Fibroblast of peridontal ligament (primary cell): ENCODE data around the gene ABHD8.
"Not testable (repeated sequence)": the region's sequence is repeated elsewhere in the genome, so short reads cannot be mapped to it uniquely, and the experiment has no call there.

Experiments used
- DNase-seq: peaks from one replicate; pipeline ENCODE4 v3.0.0-alpha.2; 2010; ENCODE audit errors: extremely low read depth

The ABHD8 gene

DNA sequence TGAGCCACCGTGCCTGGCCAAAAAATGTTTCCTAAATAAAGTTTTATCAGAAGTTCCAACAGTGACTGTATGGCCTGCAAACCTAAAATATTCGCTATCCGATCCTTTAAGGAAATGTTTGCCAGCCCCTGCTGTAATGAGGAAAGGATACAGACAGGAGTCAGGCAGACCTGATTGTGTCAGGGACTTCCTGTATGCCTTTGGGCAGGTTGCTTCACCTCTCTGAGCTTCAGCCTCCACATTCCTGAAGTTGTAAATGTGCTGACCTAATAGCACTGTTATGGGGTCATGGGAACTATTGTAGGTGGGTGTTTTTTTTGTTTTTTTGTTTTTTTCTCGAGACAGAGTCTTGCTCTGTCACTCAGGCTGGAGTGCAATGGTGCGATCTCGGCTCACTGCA lies 6.2 kb downstream of the ABHD8 start:
- DNase-seq, result no peak

DNA sequence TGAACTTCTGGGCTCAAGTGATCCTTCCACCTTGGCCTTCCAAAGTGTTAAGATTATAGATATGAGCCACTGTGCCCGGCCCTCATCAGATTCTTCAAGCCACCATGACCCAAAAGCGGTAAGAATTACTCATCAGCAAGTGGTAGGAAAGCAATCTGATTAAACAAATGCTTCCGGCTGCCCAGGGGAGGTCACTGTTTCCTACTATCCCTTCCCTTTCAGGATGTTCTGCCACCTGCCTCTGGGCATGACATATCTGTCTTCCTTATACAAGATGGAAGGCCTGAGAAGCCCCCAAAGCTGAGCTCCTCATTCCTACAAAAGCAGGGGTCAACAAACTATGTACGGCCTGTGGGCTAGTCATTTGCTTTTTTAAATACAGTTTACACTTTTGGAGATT lies 7.0 kb downstream of the ABHD8 start:
- no peak for DNase-seq

DNA sequence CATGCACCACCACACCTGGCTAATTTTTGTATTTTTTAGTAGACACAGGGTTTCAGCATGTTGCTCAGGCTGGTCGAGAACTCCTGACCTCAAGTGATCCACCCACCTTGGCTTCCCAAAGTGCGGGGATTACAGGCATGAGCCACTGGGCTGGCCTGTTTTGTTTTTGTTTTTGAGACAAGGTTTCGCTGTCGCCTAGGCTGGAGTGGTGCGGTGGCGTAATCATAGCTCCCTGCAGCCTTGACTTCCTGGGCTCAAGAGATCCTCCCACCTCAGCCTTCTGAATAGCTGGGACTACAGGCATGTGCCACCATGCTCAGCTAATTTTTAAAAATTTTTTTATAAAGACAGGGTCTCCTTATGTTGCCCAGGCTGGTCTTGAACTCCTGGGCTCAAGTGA lies 7.7 kb downstream of the ABHD8 start:
- not testable (repeated sequence) for DNase-seq

DNA sequence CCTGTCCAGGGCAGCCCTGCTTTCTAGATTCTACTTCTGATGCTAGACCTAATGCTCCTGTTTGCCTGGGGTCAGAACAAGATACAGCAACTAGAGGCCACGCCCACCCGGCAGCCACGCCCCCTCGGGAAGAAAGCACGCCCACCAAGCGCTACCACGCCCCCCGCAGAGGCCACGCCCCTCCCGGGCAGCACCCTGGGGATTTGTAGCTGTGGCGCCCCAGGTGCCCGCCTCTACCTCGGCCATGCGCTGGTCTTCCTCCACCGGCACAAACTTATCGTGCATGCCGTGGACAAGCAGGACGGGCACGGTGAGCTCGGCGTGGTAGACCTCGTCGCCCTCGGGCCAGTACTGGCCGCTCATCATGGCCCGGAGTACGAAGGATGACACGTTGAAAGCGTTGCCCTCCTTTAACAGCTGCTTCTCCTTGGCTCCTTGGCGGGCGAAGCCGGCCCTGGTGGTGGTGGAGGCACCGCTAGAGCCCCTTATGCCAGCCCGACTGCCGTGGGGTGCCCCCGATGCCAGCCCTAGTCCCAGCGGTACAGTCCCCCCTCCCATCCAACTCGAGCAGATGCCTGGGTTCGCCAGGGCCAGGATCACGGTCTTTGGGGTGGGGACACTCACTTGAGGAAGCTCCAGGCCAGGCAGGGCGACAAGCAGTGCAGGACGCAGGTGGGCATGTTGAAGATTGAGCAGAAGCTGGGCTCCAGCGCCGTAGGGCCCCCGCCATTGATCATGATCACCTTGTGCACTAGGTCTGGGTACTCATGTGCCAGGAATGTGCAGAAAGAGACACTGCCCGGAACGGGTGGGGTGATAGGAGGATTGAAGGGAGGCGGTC lies 9.0 kb downstream of the ABHD8 start:
- DNase-seq, result no peak

DNA sequence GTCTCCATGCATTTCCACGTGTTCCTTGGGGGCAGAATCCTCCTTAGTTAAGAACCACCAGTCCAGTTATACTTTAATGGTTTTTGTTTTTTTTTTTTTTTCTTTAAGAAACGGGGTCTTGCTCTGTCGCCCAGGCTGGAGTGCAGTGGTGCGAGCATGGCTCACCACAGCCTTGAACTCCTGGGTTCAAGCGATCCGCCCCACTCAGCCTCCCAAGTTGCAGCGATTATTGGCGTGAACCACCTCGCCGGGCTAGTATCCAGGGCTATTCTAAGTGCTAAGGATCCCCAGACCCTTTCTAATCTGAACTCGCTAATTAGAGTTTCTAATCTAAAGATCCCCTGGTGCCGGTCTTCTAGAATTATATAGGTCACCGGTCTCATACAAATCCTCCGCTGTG lies 9.6 kb downstream of the ABHD8 start:
- DNase-seq, result no peak

DNA sequence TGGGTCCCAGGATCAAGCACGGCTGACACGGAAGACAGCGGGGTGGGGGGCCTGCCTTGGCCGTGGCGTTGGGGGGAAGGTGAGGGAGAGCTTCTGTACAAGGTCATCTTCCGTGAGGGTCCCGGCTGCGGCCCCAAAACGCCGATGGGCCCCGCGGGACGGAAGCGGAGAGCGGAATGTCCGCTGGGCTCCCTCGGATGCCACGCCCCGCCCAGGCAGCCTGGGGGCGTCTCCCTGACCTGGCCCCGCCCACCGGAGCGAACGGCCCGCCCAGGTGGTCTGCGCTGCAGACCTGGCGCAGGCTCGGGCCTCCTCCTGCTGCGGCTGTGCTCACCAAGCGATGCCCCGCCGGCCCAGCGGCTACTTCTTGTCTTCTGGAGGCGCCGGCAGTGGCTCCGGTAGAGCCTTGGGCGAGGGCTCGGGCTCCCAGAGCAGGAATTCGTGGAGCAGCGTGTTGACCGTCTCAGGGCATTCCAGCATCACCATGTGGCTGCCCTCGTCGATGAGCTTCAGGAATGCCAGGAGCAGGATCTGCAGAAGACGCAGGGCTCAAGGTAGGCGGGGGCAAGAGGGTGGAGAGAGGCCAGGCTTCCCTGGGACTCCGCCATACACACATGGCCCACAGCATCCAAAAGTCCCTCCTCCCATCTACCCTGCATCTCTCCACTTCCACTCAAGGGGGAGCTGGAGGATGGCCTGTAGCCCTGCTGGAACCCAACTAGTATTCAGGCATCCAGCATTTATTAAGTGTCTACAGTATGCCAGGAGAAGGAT lies 10.7 kb downstream of the ABHD8 start:
- peak; percentile 81 for DNase-seq

DNA sequence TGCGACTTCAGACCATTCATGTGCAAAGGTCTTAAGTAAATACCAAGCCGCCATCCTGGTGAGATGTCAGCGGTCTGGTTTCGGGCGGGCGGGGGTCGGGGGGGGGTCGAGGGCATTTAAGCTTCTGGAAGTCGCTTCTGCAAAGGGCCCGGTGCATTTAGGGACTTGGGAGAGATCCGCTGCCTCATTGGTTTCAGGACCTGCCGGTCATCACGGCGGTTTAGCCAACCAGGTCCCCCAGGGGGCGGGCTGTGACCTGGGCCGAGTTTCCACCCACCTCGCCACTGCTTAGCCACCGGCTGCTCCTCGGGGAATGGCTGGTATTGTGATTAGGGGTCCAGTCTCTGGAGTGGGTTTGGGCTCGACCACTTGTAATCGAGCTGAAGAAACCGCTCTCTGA lies 13.7 kb downstream of the ABHD8 start:
- DNase-seq, result peak; percentile 86

DNA sequence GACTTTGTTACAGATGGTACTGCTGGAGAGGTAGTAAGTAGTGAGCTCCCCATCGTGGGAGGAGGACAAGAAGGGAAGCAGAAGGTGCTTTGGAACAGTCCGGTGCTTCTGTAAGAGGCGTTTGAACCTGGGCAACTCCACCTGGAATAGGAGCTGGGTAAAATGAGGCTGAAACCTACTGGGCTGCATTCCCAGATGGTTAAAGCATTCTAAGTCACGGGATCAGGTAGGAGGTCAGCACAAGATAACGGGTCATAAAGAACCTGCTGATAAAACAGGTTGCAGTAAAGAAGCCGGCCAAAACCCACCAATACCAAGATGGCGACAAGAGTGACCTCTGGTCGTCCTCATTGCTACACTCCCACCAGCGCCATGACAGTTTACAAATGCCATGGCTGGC lies 16.5 kb downstream of the ABHD8 start:
- no peak for DNase-seq

DNA sequence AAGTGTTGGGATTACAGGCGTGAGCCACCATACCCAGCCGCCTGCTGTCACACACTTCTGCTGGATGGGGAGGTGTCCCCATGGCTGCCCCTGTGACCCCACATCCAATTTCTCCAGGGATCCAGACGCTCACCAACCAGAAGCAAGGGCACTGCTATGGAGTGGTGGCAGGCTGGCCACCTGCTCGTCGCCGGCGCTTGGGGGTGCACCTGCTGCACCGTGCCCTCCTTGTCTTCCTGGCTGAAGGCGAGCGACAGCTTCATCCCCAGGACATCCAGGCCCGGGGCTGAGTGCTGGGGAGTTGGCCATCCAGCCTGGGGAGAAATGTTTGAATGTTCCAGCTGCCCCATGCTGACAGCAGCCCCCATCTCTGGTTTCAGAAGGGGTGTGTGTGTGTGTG lies 17.0 kb downstream of the ABHD8 start:
- no peak for DNase-seq

DNA sequence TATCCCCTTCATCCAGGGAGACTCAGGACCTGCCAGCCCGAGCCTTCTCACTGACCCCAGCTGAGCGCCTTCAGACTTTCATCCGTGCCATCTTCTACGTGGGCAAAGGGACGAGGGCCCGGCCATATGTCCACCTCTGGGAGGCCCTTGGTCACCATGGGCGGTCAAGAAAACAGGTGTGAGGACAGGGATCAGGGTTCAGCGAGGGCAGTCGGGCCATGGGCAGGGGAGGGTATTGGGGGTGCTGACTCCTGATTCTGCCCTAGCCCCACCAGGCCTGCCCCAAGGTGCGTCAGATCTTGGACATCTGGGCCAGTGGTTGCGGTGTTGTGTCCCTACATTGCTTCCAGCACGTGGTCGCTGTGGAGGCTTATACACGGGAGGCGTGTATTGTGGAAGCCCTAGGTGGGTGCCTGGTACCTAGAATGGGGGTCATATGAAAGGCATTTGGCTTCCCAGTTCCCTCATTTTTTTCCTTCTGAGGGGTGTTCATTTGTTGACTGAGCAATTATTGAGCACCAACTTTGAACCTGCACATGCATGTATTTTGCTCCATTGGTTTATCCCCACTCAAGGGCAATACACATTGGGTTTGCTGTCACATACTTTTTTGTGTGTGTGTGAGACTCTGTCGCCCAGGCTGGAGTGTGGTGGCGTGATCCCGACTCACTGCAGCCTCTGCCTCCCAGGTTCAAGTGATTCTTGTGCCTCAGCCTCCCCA lies 17.6 kb downstream of the ABHD8 start:
- no peak for DNase-seq

DNA sequence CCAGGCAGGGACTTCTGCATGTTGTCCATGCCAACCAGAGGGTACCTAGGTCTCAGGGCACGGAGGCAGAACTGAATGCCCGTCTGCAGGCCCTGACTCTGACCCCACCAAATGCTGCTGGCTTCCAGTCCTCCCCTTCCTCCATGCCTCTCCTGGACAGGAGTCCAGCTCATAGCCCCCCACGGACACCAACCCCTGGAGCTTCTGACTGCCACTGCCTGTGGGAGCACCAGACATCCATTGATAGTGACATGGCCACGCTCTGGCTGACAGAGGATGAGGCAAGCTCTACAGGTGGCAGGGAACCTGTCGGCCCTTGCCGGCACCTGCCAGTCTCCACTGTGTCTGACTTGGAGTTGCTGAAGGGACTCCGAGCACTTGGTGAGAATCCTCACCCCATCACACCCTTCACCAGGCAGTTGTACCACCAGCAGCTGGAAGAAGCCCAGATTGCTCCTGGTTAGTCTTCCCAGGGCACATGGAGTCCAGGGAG lies 19.7 kb downstream of the ABHD8 start:
- no peak for DNase-seq

DNA sequence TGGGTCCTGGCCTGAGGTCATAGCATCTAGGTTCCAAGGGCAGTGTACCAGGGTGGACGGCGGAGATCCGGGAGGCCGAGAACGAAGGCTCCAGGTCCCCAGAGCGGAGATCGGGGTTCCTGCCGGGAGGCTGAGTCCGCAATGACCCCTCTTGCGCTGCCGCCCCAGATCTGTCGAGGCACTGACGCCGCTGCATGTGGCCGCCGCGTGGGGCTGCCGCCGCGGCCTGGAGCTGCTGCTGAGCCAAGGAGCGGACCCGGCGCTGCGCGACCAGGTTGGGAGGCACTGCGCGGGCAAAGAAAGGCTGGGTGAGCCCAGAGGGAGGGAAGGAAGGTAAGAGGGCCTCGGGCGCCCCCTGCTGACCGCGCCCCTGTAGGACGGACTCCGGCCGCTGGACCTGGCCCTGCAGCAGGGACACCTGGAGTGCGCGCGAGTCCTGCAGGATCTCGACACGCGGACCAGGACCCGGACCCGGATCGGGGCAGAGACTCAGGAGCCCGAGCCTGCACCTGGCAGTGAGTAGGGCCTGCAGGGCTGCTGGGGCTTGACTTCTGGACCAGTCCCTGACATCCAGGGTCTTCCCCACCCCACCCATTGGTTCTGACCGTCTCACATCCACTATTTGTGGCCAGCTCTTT lies 20.6 kb downstream of the ABHD8 start:
- DNase-seq, result peak; percentile 59

DNA sequence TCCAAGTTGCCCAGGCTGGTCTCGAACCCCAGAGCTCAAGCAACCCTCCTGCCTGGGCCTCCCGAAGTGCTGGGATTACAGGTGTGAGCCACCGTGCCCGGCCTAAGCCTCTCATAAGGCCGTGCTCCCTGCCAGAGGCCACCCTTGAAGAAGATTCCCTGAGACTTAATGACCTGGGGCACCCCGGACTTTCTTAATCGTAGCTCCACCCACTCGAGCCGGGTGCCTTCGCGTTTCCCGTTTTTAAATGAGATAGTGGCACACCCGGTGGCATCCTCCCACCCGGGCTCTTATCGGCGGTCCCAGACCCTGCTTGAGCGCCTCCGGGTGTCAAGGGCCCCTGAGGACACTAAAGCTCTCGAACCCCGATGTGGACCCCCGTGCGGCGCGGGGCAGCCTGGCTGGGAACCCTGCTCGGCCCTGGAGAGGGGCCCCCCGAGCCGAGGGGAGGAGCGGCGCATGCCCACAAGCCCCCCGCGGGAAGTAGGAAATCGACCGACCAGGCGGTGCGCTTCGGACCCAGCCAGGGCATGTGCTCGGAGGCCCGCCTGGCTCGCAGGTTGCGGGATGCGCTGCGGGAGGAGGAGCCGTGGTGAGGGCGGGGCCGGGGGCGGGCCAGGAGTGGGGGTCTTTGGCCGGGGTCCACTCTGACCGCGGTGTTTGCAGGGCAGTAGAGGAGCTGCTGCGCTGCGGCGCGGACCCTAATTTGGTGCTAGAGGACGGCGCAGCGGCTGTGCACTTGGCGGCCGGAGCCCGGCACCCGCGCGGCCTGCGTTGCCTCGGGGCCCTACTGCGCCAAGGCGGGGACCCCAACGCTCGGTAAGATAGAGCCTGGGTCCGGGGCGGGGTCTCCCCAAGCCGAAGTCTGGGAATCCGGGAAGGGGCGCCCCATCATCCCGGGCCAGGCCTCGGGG lies 21.6 kb downstream of the ABHD8 start, which contains the start of gene ANKLE1:
ANKLE1 (plus strand) TSS at position 511 of the 914 bp plus-strand sequence; CDS start at position 531, 20 bp downstream.
- DNase-seq, result no peak

DNA sequence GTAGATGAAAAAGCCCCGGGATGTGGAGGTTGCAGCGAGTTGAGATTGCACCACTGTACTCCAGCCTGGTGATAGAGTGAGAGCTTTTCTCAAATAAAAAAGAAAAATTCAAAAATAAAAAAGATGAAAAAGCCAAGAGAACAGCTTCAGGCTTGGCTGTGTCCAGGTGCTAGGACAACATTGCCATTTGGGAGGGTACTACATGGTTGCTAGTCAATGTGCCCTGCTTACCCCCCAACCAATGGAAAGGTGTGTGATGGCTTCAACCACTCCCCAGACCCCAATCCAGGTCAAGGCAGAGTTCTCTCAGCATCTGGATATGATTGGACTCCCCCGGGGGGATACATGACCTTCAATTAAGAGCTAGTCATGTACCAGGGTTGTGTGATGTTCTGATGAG lies 23.8 kb downstream of the ABHD8 start:
- no peak for DNase-seq

DNA sequence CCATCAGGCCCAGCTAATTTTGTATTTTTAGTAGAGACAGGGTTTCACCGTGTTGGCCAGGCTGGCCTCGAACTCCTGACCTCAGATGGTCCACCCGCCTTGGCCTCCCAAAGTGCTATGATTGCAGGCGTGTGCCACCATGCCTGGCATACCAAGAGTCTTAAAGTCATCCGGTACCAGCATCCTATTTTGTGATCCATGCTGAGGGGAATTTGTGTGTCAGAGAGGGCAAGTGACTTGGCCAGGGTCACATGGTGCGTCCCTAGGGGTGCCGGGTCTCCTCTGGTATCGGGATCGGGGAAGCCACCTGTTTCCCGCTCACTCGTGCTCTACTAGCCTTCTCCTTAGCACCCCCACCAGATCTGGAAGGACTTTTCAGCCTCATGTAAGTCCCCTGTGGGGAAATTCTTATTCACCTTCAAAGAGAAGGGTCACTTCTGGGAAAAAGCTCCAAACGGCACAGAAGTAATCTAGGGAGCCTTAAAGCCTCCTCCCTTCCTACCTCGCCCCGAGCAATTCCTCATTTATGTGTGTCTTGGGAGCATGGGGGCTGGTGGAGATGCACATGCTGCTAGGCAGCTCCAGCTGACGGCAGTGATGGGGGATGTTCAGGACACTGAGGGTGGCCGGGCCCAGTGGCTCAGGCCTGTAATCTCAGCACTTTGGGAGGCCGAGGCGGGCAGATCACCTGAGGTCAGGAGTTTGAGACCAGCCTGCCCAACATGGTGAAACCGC lies 27.6 kb downstream of the ABHD8 start:
- DNase-seq, result no peak

DNA sequence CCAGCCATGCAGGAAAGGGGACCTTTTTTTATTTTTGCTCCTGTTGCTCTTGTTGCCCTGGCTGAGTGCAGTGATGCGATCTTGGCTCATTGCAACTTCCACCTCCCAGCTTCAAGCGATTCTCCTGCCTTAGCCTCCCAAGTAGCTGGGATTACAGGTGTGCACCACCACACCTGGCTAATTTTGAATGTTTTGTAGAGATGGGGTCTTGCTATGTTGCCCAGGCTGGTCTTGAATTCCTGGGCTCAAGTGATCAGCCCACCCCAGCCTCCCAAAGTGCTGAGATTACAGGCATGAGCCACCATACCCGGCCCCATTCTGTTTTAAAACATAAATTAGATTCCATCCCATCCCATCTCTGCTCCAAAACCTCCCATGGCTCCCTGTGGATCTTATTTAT lies 28.3 kb downstream of the ABHD8 start:
- DNase-seq, result not testable (repeated sequence)

DNA sequence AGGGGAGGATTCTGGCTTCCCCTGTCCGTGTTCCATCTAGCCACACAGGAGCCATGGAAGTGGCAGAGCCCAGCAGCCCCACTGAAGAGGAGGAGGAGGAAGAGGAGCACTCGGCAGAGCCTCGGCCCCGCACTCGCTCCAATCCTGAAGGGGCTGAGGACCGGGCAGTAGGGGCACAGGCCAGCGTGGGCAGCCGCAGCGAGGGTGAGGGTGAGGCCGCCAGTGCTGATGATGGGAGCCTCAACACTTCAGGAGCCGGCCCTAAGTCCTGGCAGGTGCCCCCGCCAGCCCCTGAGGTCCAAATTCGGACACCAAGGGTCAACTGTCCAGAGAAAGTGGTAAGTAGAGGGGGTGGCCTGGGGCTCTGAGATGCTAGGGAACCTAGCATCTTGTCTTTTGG lies 34.5 kb downstream of the ABHD8 start:
- DNase-seq, result no peak

DNA sequence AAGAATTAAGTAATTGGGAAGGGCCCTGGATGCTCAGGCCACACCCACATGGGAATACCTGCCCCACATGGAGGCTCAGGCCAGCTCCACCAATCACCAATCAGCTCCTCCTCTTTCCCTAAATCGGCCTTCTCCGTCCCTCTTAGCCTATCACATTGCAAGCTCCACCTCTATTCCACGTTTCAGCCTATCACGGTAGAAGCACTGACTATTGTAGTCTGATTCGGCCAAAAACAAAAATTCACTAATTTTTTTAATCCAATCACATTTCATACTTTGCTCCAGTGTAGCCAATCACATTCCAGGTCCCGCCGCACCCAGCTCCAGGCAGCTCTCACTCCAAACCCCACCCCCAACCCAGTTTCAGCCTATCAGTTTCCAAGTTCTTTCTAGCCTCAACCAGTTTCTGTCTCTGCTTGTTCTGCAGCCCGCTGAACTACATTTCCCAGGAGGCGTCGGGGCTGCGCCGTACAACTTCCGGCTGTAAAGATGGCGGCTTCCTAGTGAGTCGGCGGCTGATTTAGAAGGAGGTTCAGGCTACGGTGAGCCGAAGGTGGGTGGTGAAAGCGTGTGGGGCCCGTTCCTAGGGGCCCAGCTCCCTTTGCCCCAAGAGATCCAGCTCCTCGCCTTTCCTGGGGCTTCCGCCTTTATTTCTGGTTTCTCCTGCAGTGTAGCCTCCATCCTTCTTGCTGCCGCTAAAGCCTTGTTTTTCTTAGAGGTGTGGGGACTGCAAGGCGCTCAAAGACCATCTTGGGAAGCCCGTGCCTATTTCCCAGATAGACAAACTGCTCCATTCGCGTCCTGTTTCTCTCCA lies 36.0 kb downstream of the ABHD8 start, which contains the start of gene BABAM1:
BABAM1 (plus strand) TSS at position 469 of the 814 bp plus-strand sequence. CDS start 1,364 bp downstream, outside the sequence.
- peak; percentile 100 for DNase-seq

DNA sequence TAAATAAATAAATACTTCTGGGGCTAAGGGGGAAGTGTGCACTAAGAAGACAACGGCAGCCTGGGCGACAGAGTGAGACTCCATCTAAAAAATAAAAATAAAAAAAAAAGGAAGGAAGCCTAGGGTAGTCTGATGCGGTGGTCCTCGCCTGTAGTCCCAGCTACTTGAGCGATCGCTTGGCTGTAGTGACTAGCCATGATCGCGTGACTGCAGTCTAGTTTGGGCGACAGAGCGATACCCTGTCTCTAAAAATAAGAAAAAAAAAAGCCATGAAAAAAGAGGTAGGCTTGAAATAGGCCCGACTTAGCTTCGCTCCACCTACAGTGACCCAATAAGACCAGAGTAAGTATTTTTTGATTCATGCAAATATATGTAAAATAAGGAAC lies 36.6 kb downstream of the ABHD8 start:
- DNase-seq, result no peak
